Testis (tissue), 2 donors: ENCODE data around the gene RABGAP1L.

Experiments used
- CTCF ChIP-seq, 3 experiments: fragments of 450-650 bp in 2 of 3; fragments of 200-600 bp in 1 of 3; sonication (generic) in 1 of 3; IDR thresholded peaks; one replicate each; pipeline ENCODE4 v1.5.1; 2016 to 2019; ENCODE audit warnings: antibody characterized with exemption in 3 of 3, mild to moderate bottlenecking in 2 of 3, moderate library complexity in 1 of 3
- POLR2A ChIP-seq: fragments of 450-650 bp; IDR thresholded peaks from one replicate; pipeline ENCODE4 v1.6.1; 2017; ENCODE audit warnings: antibody characterized with exemption, mild to moderate bottlenecking, moderate library complexity

- TF ChIP-seq CTCF (IDR thresholded peaks at IDR 0.05) (no peak), POLR2A (no peak)
Measured at GRCh38 chr1:174218983-174219382, 59.7 kb downstream of the RABGAP1L start.
